Osteocyte (in vitro differentiated cells): ENCODE results near the gene CYB561D2. TPM values are rescaled to one million over a fixed set of nuclear protein-coding genes. Genes with fewer than 3 reads are reported as not detected.

Experiments used
- DNase-seq: peaks from one replicate; pipeline ENCODE4 v3.0.0; 2021; ENCODE audit warnings: mixed read lengths; ENCODE audit not compliant: unreplicated experiment; ENCODE audit errors: extremely low spot score
- H3K27ac Mint-ChIP-seq: one replicate; pipeline ENCODE4 v1.8.0; 2021; ENCODE audit warnings: mild to moderate bottlenecking, mixed read lengths; ENCODE audit not compliant: unreplicated experiment
- H3K27me3 Mint-ChIP-seq: one replicate; pipeline ENCODE4 v1.8.0; 2021; ENCODE audit warnings: mixed read lengths; ENCODE audit not compliant: unreplicated experiment
- H3K36me3 Mint-ChIP-seq: one replicate; pipeline ENCODE4 v1.8.0; 2021; ENCODE audit warnings: mixed read lengths; ENCODE audit not compliant: unreplicated experiment
- H3K4me1 Mint-ChIP-seq: one replicate; pipeline ENCODE4 v1.8.0; 2021; ENCODE audit warnings: mixed read lengths; ENCODE audit not compliant: unreplicated experiment
- H3K4me3 Mint-ChIP-seq: one replicate; pipeline ENCODE4 v1.8.0; 2021; ENCODE audit warnings: mild to moderate bottlenecking, moderate library complexity, mixed read lengths; ENCODE audit not compliant: unreplicated experiment
- H3K9me3 Mint-ChIP-seq: one replicate; pipeline ENCODE4 v1.8.0; 2021; ENCODE audit warnings: mixed read lengths; ENCODE audit not compliant: unreplicated experiment
- total RNA-seq: library from RNA; stranded (reverse); gene quantifications from 2 replicates; pipeline ENCODE4 v1.2.1, GENCODE V29; 2021
- TF ChIP-seq, protein P1 (sequence below): fragments of 200-600 bp; sonication (generic); IDR thresholded peaks from 2 replicates; pipeline ENCODE4 v1.5.0; 2021; ENCODE audit warnings: antibody characterized with exemption, mild to moderate bottlenecking, moderate library complexity

Gene CYB561D2
- total RNA-seq, 1 donor from 2014 or later, result 17.2 TPM

- peaks cover 46% of the 10 kb centered on the region for H3K4me1 Mint-ChIP-seq
- TF ChIP-seq, protein P1, sequence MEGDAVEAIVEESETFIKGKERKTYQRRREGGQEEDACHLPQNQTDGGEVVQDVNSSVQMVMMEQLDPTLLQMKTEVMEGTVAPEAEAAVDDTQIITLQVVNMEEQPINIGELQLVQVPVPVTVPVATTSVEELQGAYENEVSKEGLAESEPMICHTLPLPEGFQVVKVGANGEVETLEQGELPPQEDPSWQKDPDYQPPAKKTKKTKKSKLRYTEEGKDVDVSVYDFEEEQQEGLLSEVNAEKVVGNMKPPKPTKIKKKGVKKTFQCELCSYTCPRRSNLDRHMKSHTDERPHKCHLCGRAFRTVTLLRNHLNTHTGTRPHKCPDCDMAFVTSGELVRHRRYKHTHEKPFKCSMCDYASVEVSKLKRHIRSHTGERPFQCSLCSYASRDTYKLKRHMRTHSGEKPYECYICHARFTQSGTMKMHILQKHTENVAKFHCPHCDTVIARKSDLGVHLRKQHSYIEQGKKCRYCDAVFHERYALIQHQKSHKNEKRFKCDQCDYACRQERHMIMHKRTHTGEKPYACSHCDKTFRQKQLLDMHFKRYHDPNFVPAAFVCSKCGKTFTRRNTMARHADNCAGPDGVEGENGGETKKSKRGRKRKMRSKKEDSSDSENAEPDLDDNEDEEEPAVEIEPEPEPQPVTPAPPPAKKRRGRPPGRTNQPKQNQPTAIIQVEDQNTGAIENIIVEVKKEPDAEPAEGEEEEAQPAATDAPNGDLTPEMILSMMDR, result no peak
- H3K27ac Mint-ChIP-seq, result peak overlapping the region; percentile 65
- peaks cover 8% of the 10 kb centered on the region for H3K36me3 Mint-ChIP-seq
- H3K9me3 Mint-ChIP-seq, result no peaks in the 10 kb centered on the region
- H3K27me3 Mint-ChIP-seq, result no peaks in the 10 kb centered on the region
- DNase-seq, result no peak
- peak overlapping the region; percentile 37 for H3K4me3 Mint-ChIP-seq
Measured at GRCh38 chr3:50334339-50335075, 16.2 kb upstream of the CYB561D2 start.

- no peaks in the 10 kb centered on the region for H3K27me3 Mint-ChIP-seq
- no peaks in the 10 kb centered on the region for H3K9me3 Mint-ChIP-seq
- peaks cover 55% of the 10 kb centered on the region for H3K4me1 Mint-ChIP-seq
- H3K36me3 Mint-ChIP-seq, result peaks cover 5% of the 10 kb centered on the region
- no peak for DNase-seq
- peak overlapping the region; percentile 96 for H3K27ac Mint-ChIP-seq
- peak overlapping the region; percentile 87 for H3K4me3 Mint-ChIP-seq
- TF ChIP-seq, protein P1, result no peak
Measured at GRCh38 chr3:50336452-50337174, 14.0 kb upstream of the CYB561D2 start.

DNA sequence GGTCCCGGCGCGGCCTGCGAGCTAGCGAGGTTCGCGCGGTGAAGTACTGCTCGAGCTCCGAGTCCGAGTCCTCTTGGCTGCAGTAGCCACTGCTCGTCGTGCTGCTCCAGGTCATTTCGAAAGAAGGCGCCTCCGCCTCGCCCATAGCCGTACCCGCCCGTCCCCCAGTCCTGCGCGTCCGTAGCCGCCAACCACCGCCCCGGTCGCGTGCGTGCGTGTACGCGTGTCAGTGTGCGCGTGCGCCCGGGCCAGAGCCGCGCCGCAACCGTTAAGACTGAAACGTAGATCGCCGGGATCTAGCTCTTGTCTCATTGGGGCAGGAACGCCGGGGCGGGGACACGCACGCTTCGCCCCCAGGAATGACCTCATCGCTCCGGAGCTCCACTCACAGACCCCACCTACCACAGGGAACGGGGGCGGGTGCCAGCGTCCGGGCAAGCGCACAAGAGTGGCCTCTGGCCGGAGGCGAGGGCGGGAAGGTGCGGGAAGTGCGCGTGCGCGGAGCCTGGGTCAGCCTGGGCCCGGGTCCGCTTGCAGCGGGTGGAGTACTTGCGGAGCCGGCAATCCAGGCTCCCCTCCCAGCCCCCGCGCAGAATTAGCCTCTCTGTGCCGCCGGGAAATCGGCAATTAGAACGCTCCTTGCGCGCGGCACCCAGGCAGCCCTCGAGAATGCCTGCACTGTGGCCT is 13.3 kb upstream of the CYB561D2 start:
- Mint-ChIP-seq H3K4me1 (peaks cover 55% of the 10 kb centered on the region), H3K36me3 (peaks cover under 1% of the 10 kb centered on the region), H3K27me3 (no peaks in the 10 kb centered on the region), H3K9me3 (no peaks in the 10 kb centered on the region), H3K27ac (peak overlapping the region; percentile 96), H3K4me3 (peak overlapping the region; percentile 87)
- TF ChIP-seq, protein P1, result no peak
- peak; percentile 100 for DNase-seq

DNA sequence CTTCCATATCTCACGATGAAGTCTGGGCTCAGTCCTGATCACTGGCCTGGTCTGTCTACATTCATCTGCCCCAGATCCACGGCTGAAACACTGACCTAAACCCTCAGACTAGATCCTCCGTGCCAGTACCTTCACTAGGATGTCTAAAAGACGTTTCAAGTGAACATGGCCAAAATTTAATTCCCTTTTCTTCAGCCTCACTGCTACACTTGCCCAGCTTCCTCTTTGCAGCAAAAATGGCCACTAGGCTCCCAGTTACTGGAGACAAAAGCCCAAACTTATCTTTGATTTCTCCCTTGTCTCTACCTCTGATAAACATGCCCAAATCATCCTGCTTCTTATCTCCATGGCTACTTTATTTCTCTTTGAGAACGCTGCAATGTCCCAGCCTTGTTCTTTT is 11.7 kb upstream of the CYB561D2 start:
- Mint-ChIP-seq H3K9me3 (no peaks in the 10 kb centered on the region), H3K27ac (peak overlapping the region; percentile 96), H3K27me3 (no peaks in the 10 kb centered on the region), H3K4me3 (peak overlapping the region; percentile 87), H3K4me1 (peaks cover 50% of the 10 kb centered on the region), H3K36me3 (no peaks in the 10 kb centered on the region)
- TF ChIP-seq, protein P1, result no peak
- no peak for DNase-seq
